Measurements from ENCODE around the gene USP49. TPM values are rescaled to one million over a fixed set of nuclear protein-coding genes. Genes with fewer than 3 reads are reported as not detected.

Gene USP49
- total and polyA plus RNA-seq, 4 donors = 6.0 to 19.1 (median 12.4) TPM

DNA sequence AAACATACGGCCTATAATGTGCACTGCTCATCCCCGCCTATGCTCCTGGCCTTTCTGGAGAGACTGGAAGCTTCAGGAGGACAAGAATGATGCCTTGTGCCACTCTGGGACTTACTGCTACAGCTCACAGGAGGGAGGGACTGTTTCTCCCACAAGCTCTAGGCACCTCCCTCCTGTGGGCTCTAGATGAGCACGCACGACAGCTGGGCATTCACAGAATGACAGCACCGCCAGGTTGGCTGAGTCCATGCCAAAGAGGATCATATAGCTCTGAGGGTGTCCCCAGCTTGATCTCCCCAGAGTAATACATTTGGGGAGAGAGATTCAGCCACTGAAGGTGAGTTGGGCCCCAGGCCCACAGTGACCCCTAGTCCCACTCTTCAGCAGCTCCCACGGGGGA, 137.9 kb downstream of the USP49 start:
- DNase-seq (ENCODE audit: low read depth in 4 of 6, low spot score in 6 of 6) = no peak
- Histone ChIP-seq H3K4me1 (ENCODE audit: control insufficient read depth, insufficient read depth, low read length) (peaks cover 7% of the 10 kb centered on the region), H3K36me3 (ENCODE audit: control insufficient read depth, insufficient read depth, low read length) (no peaks in the 10 kb centered on the region), H3K4me3 (ENCODE audit: low read depth, low read length) (no peak overlapping the region), H3K9me3 (ENCODE audit: control insufficient read depth, insufficient read depth, low read length) (no peaks in the 10 kb centered on the region), H3K27ac (ENCODE audit: low read depth, low read length) (no peak overlapping the region), H3K27me3 (ENCODE audit: control insufficient read depth, insufficient read depth, low read length) (no peaks in the 10 kb centered on the region)
- WGBS (ENCODE audit: insufficient coverage) = 93% methylated on average over 4 of the region's 6 CpGs

DNA sequence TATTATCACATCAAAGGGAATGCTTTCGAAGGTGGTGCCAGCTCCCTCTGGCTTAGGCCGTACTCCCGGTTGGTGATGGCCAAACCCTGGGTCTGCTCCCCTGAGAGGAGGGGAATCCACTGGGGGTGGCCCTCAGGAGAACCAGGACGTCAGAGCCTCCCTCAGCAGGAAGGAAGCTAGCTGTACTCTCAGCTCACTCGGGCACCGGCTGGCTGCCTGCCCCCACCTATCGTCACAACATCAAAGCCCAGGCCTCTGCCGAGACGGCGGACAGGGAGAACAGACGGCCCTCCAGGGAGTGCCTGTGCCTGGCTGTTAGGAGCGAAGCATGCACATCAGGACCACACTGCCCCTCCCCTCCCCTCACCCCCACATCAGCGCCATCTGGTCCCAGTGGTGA, 138.8 kb downstream of the USP49 start:
- H3K9me3 ChIP-seq (ENCODE audit: control insufficient read depth, insufficient read depth, low read length) = no peaks in the 10 kb centered on the region
- no peak for DNase-seq (ENCODE audit: low read depth in 4 of 6, low spot score in 6 of 6)
- H3K4me1 ChIP-seq (ENCODE audit: control insufficient read depth, insufficient read depth, low read length) = peaks cover 7% of the 10 kb centered on the region
- H3K36me3 ChIP-seq (ENCODE audit: control insufficient read depth, insufficient read depth, low read length) = no peaks in the 10 kb centered on the region
- WGBS (ENCODE audit: insufficient coverage) = 41% methylated on average over 10 of the region's 13 CpGs
- no peaks in the 10 kb centered on the region for H3K27me3 ChIP-seq (ENCODE audit: control insufficient read depth, insufficient read depth, low read length)
- H3K27ac ChIP-seq (ENCODE audit: low read depth, low read length) = no peak overlapping the region
- no peak overlapping the region for H3K4me3 ChIP-seq (ENCODE audit: low read depth, low read length)

GRCh38 chr6:41755895-41756294, 139.3 kb downstream of the USP49 start:
- H3K36me3 ChIP-seq (ENCODE audit: control insufficient read depth, insufficient read depth, low read length) = no peaks in the 10 kb centered on the region
- no peak overlapping the region for H3K4me3 ChIP-seq (ENCODE audit: low read depth, low read length)
- peaks cover 7% of the 10 kb centered on the region for H3K4me1 ChIP-seq (ENCODE audit: control insufficient read depth, insufficient read depth, low read length)
- no peak overlapping the region for H3K27ac ChIP-seq (ENCODE audit: low read depth, low read length)
- no peak for DNase-seq (ENCODE audit: low read depth in 4 of 6, low spot score in 6 of 6)
- no peaks in the 10 kb centered on the region for H3K27me3 ChIP-seq (ENCODE audit: control insufficient read depth, insufficient read depth, low read length)
- no peaks in the 10 kb centered on the region for H3K9me3 ChIP-seq (ENCODE audit: control insufficient read depth, insufficient read depth, low read length)
- WGBS (ENCODE audit: insufficient coverage) = 77% methylated on average over 4 of the region's 4 CpGs

DNA sequence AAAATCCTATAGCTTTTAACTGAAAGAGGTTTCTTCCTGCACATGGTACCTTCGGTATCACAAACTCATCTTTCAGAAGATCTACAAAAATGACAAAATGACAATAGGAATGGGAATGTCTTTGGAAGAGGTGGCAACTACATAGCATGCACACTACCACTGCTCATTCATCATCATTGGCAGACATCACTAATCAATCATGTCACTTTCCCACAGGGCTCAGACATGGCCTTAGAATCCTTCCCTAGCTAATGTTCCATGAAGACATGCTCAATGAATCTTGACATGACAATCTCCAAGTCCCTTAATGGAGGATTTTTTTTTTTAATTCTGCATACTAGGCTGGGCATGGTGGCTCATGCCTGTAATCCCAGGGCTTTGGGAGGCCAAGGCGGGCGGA, 144.8 kb downstream of the USP49 start:
- whole genome bisulfite sequencing (ENCODE audit: insufficient coverage) = 100% methylated on average over 1 of the region's 3 CpGs
- Histone ChIP-seq H3K27me3 (ENCODE audit: control insufficient read depth, insufficient read depth, low read length) (no peaks in the 10 kb centered on the region), H3K4me1 (ENCODE audit: control insufficient read depth, insufficient read depth, low read length) (no peaks in the 10 kb centered on the region), H3K4me3 (ENCODE audit: low read depth, low read length) (no peak overlapping the region), H3K9me3 (ENCODE audit: control insufficient read depth, insufficient read depth, low read length) (no peaks in the 10 kb centered on the region), H3K36me3 (ENCODE audit: control insufficient read depth, insufficient read depth, low read length) (no peaks in the 10 kb centered on the region), H3K27ac (ENCODE audit: low read depth, low read length) (no peak overlapping the region)
- DNase-seq (ENCODE audit: low read depth in 4 of 6, low spot score in 6 of 6) = no peak

GRCh38 chr6:41748542-41748941, 146.6 kb downstream of the USP49 start:
- no peak for DNase-seq (ENCODE audit: low read depth in 4 of 6, low spot score in 6 of 6)
- Histone ChIP-seq H3K4me3 (ENCODE audit: low read depth, low read length) (no peak overlapping the region), H3K27ac (ENCODE audit: low read depth, low read length) (no peak overlapping the region), H3K36me3 (ENCODE audit: control insufficient read depth, insufficient read depth, low read length) (no peaks in the 10 kb centered on the region), H3K4me1 (ENCODE audit: control insufficient read depth, insufficient read depth, low read length) (no peaks in the 10 kb centered on the region), H3K27me3 (ENCODE audit: control insufficient read depth, insufficient read depth, low read length) (no peaks in the 10 kb centered on the region), H3K9me3 (ENCODE audit: control insufficient read depth, insufficient read depth, low read length) (no peaks in the 10 kb centered on the region)
- WGBS (ENCODE audit: insufficient coverage) = 93% methylated on average over 3 of the region's 3 CpGs

DNA sequence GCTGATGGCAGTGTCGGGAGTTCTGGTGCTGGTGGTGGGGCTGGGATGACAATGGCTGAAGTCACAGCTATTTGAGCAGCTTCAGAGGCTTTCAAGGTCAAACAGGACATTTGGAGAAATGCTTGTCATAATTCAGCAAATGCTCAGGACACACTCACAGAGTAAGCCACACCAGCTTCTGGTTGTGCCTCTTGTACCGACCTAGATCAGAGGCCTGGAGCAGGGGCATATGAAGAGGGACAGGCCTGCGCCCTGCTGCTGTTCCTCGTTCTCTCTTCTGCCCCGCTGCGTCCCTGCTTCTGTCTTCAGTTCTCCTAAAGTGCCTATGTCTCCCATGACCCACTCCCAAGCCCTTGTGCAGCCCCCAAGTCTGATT, 147.1 kb downstream of the USP49 start:
- Histone ChIP-seq H3K4me1 (ENCODE audit: control insufficient read depth, insufficient read depth, low read length) (no peaks in the 10 kb centered on the region), H3K27me3 (ENCODE audit: control insufficient read depth, insufficient read depth, low read length) (no peaks in the 10 kb centered on the region), H3K9me3 (ENCODE audit: control insufficient read depth, insufficient read depth, low read length) (no peaks in the 10 kb centered on the region), H3K4me3 (ENCODE audit: low read depth, low read length) (no peak overlapping the region), H3K36me3 (ENCODE audit: control insufficient read depth, insufficient read depth, low read length) (no peaks in the 10 kb centered on the region), H3K27ac (ENCODE audit: low read depth, low read length) (no peak overlapping the region)
- no peak for DNase-seq (ENCODE audit: low read depth in 4 of 6, low spot score in 6 of 6)
- 97% methylated on average over 6 of the region's 6 CpGs for WGBS (ENCODE audit: insufficient coverage)

DNA sequence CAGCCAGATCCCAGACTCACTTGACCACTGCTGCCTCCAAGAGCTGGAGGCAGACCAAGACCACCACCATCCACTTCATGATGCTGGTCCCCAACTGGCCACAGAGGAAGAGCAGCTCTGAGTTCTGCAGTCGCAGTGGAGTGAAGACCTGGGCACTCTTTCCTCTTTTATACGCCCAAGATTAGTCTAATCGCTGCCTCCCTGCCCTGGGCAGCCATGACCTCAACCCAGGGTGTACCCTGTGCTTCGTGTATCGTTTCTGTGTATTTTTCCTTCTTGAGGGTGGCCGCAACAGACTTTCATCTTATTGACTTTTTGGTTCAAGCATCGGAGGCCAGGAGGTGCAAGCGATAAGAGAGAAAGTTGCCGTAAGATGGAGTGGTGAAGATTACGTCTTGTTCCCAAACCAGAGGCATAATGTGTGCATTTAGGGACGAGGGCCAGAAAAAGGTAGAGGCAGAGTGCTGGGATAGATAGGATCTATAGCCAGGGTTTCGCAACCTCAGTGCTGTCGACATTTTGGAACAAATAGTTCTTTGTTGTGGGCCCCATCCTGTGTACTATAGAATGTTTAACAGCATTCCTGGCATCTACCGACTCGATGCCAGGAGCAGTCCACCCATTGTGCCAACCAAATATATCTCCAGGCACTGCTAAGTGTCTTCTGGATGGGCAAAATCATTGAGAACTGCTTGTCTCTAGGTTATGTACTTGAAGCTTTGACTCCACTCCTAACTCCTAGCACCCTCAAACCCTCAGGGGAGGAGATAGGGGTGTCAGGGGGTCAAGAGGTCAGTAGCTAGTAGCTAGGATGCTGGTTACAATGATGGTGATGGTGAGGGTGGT, 147.7 kb downstream of the USP49 start, which contains the start of gene PGC:
PGC (minus strand) TSS at position 142 of the 846 bp plus-strand sequence; CDS start at position 79, 63 bp downstream.
- Histone ChIP-seq H3K27ac (ENCODE audit: low read depth, low read length) (no peak within 1 kb of the TSS), H3K9me3 (ENCODE audit: control insufficient read depth, insufficient read depth, low read length) (no peaks in the 10 kb centered on the region), H3K4me1 (ENCODE audit: control insufficient read depth, insufficient read depth, low read length) (no peaks in the 10 kb centered on the region), H3K27me3 (ENCODE audit: control insufficient read depth, insufficient read depth, low read length) (no peaks in the 10 kb centered on the region), H3K4me3 (ENCODE audit: low read depth, low read length) (no peak within 1 kb of the TSS), H3K36me3 (ENCODE audit: control insufficient read depth, insufficient read depth, low read length) (no peaks in the 10 kb centered on the region)
- 91% methylated on average over 11 of the region's 15 CpGs for WGBS (ENCODE audit: insufficient coverage)
- DNase-seq (ENCODE audit: low read depth in 4 of 6, low spot score in 6 of 6) = no peak

- H3K9me3 ChIP-seq (ENCODE audit: control insufficient read depth, insufficient read depth, low read length) = no peaks in the 10 kb centered on the region
- H3K27ac ChIP-seq (ENCODE audit: low read depth, low read length) = no peak overlapping the region
- no peak overlapping the region for H3K4me3 ChIP-seq (ENCODE audit: low read depth, low read length)
- WGBS (ENCODE audit: insufficient coverage) = 93% methylated on average over 10 of the region's 10 CpGs
- H3K27me3 ChIP-seq (ENCODE audit: control insufficient read depth, insufficient read depth, low read length) = no peaks in the 10 kb centered on the region
- H3K4me1 ChIP-seq (ENCODE audit: control insufficient read depth, insufficient read depth, low read length) = no peaks in the 10 kb centered on the region
- DNase-seq (ENCODE audit: low read depth in 4 of 6, low spot score in 6 of 6) = no peak
- no peaks in the 10 kb centered on the region for H3K36me3 ChIP-seq (ENCODE audit: control insufficient read depth, insufficient read depth, low read length)
Measured at GRCh38 chr6:41746107-41746506, 149.1 kb downstream of the USP49 start.

DNA sequence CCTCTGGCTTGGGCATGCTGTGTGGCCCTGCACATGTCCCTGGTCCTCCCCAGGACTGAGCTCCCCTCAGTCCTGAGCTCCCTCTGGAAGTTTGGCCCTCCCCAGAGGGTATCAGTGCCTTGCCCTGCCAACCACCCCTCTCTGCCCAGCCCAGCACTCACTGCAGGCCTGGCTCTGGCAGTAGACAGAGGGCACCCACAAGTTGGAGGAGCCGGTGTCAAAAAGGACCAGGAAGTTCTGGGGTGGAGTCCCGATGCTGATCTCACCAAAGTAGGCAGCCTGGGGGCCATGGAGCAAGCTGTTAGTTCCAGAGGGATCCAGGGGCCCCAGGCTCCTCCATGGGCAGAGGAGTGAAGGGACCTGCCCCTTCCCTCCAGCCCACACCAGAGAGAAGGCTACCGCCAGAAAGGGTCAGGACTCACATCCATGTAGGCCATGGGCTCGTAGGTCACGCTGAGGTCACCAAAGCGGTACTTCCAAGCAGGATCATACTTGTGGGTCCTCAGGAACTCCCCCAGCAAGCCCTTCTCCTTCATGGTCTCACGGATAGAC, 150.9 kb downstream of the USP49 start:
- no peak for DNase-seq (ENCODE audit: low read depth in 4 of 6, low spot score in 6 of 6)
- Histone ChIP-seq H3K9me3 (ENCODE audit: control insufficient read depth, insufficient read depth, low read length) (no peaks in the 10 kb centered on the region), H3K36me3 (ENCODE audit: control insufficient read depth, insufficient read depth, low read length) (no peaks in the 10 kb centered on the region), H3K4me1 (ENCODE audit: control insufficient read depth, insufficient read depth, low read length) (no peaks in the 10 kb centered on the region), H3K4me3 (ENCODE audit: low read depth, low read length) (no peak overlapping the region), H3K27ac (ENCODE audit: low read depth, low read length) (no peak overlapping the region), H3K27me3 (ENCODE audit: control insufficient read depth, insufficient read depth, low read length) (no peaks in the 10 kb centered on the region)
- WGBS (ENCODE audit: insufficient coverage) = 95% methylated on average over 7 of the region's 7 CpGs
